Measurements from ENCODE around the gene ZBTB8B.

- TF ChIP-seq EZH2phosphoT487 (IDR thresholded peaks at IDR 0.05; ENCODE audit: borderline replicate concordance) (no peak), CTCF (conservative IDR thresholded peaks at IDR 0.05; ENCODE audit: low read length) (no peak)
Measured at GRCh38 chr1:32489774-32490454, 25.0 kb downstream of the ZBTB8B start.
